ENCODE measurements around the gene PRKAG2. TPM values are rescaled to one million over a fixed set of nuclear protein-coding genes. Genes with fewer than 3 reads are reported as not detected.

PRKAG2 gene
- total and polyA plus RNA-seq, 2 of the 8 experiments (the other 6 are each of a cell fraction or from before 2014, with no cell fraction given), result 7.5 to 18.1 TPM

- CTCF ChIA-PET (ENCODE audit: partially characterized antibody), result interaction anchor here (0.6 to 3.5 kb wide), 5 partner anchors 15 to 905 kb away, joined by 3 to 22 read pairs (median 3); no protein-coding TSS in a partner anchor
- no peak overlapping the region for H3K27ac ChIP-seq (ENCODE audit: low read depth, low read length)
- DNase-seq (ENCODE audit: low read depth in 1 of 2, low spot score in 2 of 2), result no peak
Measured at GRCh38 chr7:151868396-151869108, 8.4 kb downstream of the PRKAG2 start.

More at GRCh38 chr7:151868396-151869108, 8.4 kb downstream of the PRKAG2 start:
- no peak overlapping the region for H2BK15ac ChIP-seq (ENCODE audit: low read length)
- H3K9me3 ChIP-seq (ENCODE audit: insufficient read depth in 2 of 2, low read depth in 1 of 2, low read length in 1 of 2), result no peaks in the 10 kb centered on the region
- no peak for FAIRE-seq
- H2BK20ac ChIP-seq (ENCODE audit: low read length), result no peak overlapping the region
- H4K5ac ChIP-seq (ENCODE audit: insufficient read length, low read depth, low read length), result no peak overlapping the region
- no peaks in the 10 kb centered on the region for H3K79me2 ChIP-seq (ENCODE audit: control insufficient read depth in 1 of 2, insufficient read depth in 2 of 2, low read length in 2 of 2)
- H4K20me1 ChIP-seq (replicated peaks in 1 of 2; ENCODE audit: control insufficient read depth in 1 of 2, insufficient read depth in 2 of 2, low read length in 2 of 2), result no peaks in the 10 kb centered on the region
- H3K9ac ChIP-seq (replicated peaks in 1 of 4; ENCODE audit: extremely low read depth in 1 of 4, low read depth in 3 of 4, low read length in 3 of 4), result no peak overlapping the region
- no peak overlapping the region for H3K4ac ChIP-seq (replicated peaks; ENCODE audit: insufficient read length, low read depth, low read length)
- no peak overlapping the region for H3K4me2 ChIP-seq (ENCODE audit: insufficient read depth in 1 of 2, low read depth in 2 of 2, low read length in 2 of 2)
- H3K23me2 ChIP-seq (ENCODE audit: low read depth, low read length), result 0 out of 2 replicates have a peak, but pooled peaks cover 1% of the 10 kb centered on the region
- peaks cover 0 to 4% (median 3%) of the 10 kb centered on the region in 4 experiments; a peak in 5 of 7 replicates for H3K4me1 ChIP-seq (replicated peaks in 1 of 4; ENCODE audit: control insufficient read depth in 3 of 4, insufficient read depth in 4 of 4, low read length in 3 of 4)
- no peak overlapping the region for H2AK5ac ChIP-seq (ENCODE audit: low read depth, low read length)
- no peak overlapping the region for H2BK12ac ChIP-seq (ENCODE audit: low read depth, low read length)
- H4K91ac ChIP-seq (replicated peaks; ENCODE audit: insufficient read length, low read length), result no peak overlapping the region
- H3K23ac ChIP-seq (ENCODE audit: insufficient read length), result no peak overlapping the region
- WGBS, 2 experiments (ENCODE audit: extremely low coverage in 1 of 2, insufficient coverage in 1 of 2, insufficient read length in 1 of 2, insufficient replicate concordance in 2 of 2, low coverage in 1 of 2, low lambda C conversion rate in 2 of 2, missing lambda C conversion rate in 1 of 2), result 77% methylated on average over 23 of the region's 23 CpGs; no CpG with 5 or more reads in 1 of the 2 experiments
- TF ChIP-seq JUN (IDR thresholded peaks at IDR 0.05; ENCODE audit: low read depth, low read length) (no peak), POLR2A (IDR thresholded peaks at IDR 0.05; ENCODE audit: control extremely low read depth in 1 of 2, low read depth in 2 of 2, low read length in 2 of 2) (no peak)
- H2AFZ ChIP-seq (ENCODE audit: low read length), result peak overlapping the region; percentile 43; the same call in 1 of the 2 replicates
- H3K14ac ChIP-seq (ENCODE audit: insufficient read length), result no peak overlapping the region
- H3K56ac ChIP-seq (replicated peaks; ENCODE audit: insufficient read length, low read depth, low read length), result no peak overlapping the region
- H3K27me3 ChIP-seq (replicated peaks in 1 of 4; ENCODE audit: control insufficient read depth in 3 of 4, extremely low read depth in 1 of 4, insufficient read depth in 3 of 4, low read length in 3 of 4), result no peaks in the 10 kb centered on the region; a peak in 1 of 7 replicates
- no peaks in the 10 kb centered on the region for H3K36me3 ChIP-seq (ENCODE audit: control insufficient read depth in 2 of 4, insufficient read depth in 4 of 4, low read length in 3 of 4)
- H3K79me1 ChIP-seq (ENCODE audit: low read depth, low read length), result no peaks in the 10 kb centered on the region
- POLR2A ChIA-PET (ENCODE audit: partially characterized antibody), result interaction anchor here (0.6 to 1.5 kb wide), 3 partner anchors 10 to 569 kb away, joined by 3 read pairs; no protein-coding TSS in a partner anchor
- no peak overlapping the region for H3K4me3 ChIP-seq (ENCODE audit: extremely low read depth in 1 of 4, insufficient read depth in 2 of 4, low read depth in 3 of 4, low read length in 4 of 4)
- no peak overlapping the region for H2BK5ac ChIP-seq (ENCODE audit: low read depth, low read length)
- no peak overlapping the region for H3K18ac ChIP-seq (ENCODE audit: extremely low read depth, low read length)
- H4K8ac ChIP-seq (ENCODE audit: extremely low read depth, insufficient read depth, low read length), result no peak overlapping the region
- no peak overlapping the region for H2BK120ac ChIP-seq (replicated peaks; ENCODE audit: low read depth, low read length)

Measured in H1 (cell line).